GM12878 (cell line): ENCODE results near the gene ADM2. TPM values are rescaled to one million over a fixed set of nuclear protein-coding genes. Genes with fewer than 3 reads are reported as not detected.

ENCODE experiments used
- CBX3 ChIP-seq: fragments of 200-600 bp; sonication (generic); IDR thresholded peaks from 2 replicates; pipeline ENCODE4 v1.6.1; 2016; ENCODE audit warnings: low read depth, borderline replicate concordance
- DPF2 ChIP-seq: fragments of 450-650 bp; IDR thresholded peaks from 2 replicates; pipeline ENCODE4 v1.6.1; 2017; ENCODE audit warnings: mild to moderate bottlenecking
- RAD51 ChIP-seq: fragments of 450-650 bp; IDR thresholded peaks from 2 replicates; pipeline ENCODE4 v1.6.1; 2016; ENCODE audit warnings: moderate library complexity, mild to moderate bottlenecking, inconsistent platforms
- RB1 ChIP-seq: fragments of 450-650 bp; formaldehyde crosslinking; IDR thresholded peaks from 2 replicates; pipeline ENCODE4 v1.6.1; 2017; ENCODE audit warnings: mild to moderate bottlenecking, borderline replicate concordance
- RBBP5 ChIP-seq: fragments of 200-600 bp; sonication (generic); conservative IDR thresholded peaks from 2 replicates; pipeline ENCODE4 v1.6.1; 2016
- STAT1 ChIP-seq: fragments of 450-650 bp; conservative IDR thresholded peaks from 2 replicates; pipeline ENCODE4 v1.6.1; 2014; ENCODE audit warnings: antibody characterized with exemption, mild to moderate bottlenecking
- TCF12 ChIP-seq: IDR thresholded peaks from 2 replicates; pipeline ENCODE4 v1.6.1; 2011; ENCODE audit warnings: low read depth, mild to moderate bottlenecking, low read length
- ZNF384 ChIP-seq: IDR thresholded peaks from 2 replicates; pipeline ENCODE4 v1.6.1; 2012; ENCODE audit warnings: low read depth, mild to moderate bottlenecking, low read length, improper control_type of control experiment, borderline replicate concordance
- polyA plus RNA-seq, 11 experiments: library from polyadenylated mRNA; depleted of rRNA in 4 of 11; unstranded in 6 of 11; stranded (reverse) in 5 of 11; fragments of >200 nt; fragmentation: Nextera tagmentation in 4 of 11; fragmentation: Illumina TruSeq in 1 of 11; extraction: Ambion mirVana in 4 of 11; extraction: Trizol in 1 of 11; gene quantifications; 1 replicate in 1 of 11; 2 replicates in 10 of 11; pipeline versions ENCODE4 v1.2.1 to v1.2.3, GENCODE V29; 2011 to 2016; ENCODE audit warnings: inconsistent platforms in 2 of 11, missing spikeins in 2 of 11, low read depth in 1 of 11
- total RNA-seq, 4 experiments: library from RNA; depleted of rRNA in 3 of 4; stranded (reverse); fragments of >200 nt in 3 of 4; fragmentation: Illumina TruSeq in 1 of 4; extraction: Trizol in 1 of 4; gene quantifications; 2 replicates each; pipeline versions ENCODE4 v1.2.1 to v1.2.3, GENCODE V29; 2013 to 2021
- TF ChIP-seq, protein P1 (sequence below): fragments of 450-650 bp; IDR thresholded peaks from 2 replicates; pipeline ENCODE4 v1.6.1; 2016; ENCODE audit warnings: mild to moderate bottlenecking, moderate library complexity, borderline replicate concordance
- TF ChIP-seq, protein P2 (sequence below): fragments of 450-650 bp; formaldehyde crosslinking; IDR thresholded peaks from 2 replicates; pipeline ENCODE4 v1.4.0; 2022; ENCODE audit warnings: mild to moderate bottlenecking, moderate library complexity
- TF ChIP-seq, protein P3 (sequence below): fragments of 450-650 bp; IDR thresholded peaks from 2 replicates; pipeline ENCODE4 v1.6.1; 2017; ENCODE audit warnings: mild to moderate bottlenecking, moderate library complexity
- TF ChIP-seq, protein P4 (sequence below): IDR thresholded peaks from 2 replicates; pipeline ENCODE4 v1.6.1; 2011; ENCODE audit warnings: borderline replicate concordance, low read depth, mild to moderate bottlenecking, moderate library complexity, mixed read lengths, low read length; ENCODE audit not compliant: insufficient read depth; ENCODE audit errors: extremely low read length
- TF ChIP-seq, protein P5 (sequence below): fragments of 450-650 bp; IDR thresholded peaks from 2 replicates; pipeline ENCODE4 v1.6.1; 2018; ENCODE audit warnings: mild to moderate bottlenecking, low read depth, moderate library complexity; ENCODE audit not compliant: partially characterized antibody

Gene ADM2
- total and polyA plus RNA-seq, 10 of the 15 experiments (the other 5 are each of a cell fraction or from before 2014, with no cell fraction given): 0.02 to 0.33 (median 0.12) TPM; not detected in 2

DNA sequence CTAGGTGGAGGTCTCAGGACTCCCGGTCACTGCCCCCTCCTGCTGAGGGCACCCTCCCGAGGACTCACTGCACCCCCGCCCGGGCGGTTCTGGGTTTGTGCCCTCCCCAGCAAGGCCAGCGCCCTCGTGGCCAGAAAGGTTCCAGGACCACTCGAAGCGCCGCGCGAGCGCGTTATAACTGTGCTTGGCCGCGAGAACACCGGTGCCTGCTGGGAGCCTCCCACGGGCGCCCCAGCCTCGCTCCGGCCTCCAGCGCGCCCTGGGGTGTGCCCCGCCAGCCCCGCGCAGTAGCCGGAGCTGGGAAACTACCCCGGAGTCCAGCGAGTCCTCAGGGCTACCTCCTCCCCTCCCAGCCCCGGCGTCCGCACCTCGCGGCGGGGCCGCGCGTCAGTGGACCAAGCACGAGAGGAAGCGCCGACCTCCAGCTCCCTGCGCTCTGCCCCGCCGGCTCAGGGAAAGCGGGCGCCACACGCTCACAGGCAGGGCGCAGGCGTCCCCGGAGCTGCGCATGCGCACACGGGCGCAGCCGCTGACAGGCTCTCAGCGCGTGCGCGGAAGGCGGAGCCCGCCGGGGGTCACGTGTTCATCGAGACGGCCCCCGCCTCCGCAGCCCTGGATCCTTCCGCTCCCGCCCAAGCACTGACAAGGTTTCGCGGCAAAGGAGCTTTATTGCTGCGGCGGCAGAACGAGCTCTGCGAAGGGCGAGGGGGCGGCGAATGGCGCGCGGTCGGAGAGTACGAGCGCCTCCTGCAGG is 43.9 kb downstream of the ADM2 start, which contains the start of gene SCO2 (continued):
- TF ChIP-seq, protein P1, sequence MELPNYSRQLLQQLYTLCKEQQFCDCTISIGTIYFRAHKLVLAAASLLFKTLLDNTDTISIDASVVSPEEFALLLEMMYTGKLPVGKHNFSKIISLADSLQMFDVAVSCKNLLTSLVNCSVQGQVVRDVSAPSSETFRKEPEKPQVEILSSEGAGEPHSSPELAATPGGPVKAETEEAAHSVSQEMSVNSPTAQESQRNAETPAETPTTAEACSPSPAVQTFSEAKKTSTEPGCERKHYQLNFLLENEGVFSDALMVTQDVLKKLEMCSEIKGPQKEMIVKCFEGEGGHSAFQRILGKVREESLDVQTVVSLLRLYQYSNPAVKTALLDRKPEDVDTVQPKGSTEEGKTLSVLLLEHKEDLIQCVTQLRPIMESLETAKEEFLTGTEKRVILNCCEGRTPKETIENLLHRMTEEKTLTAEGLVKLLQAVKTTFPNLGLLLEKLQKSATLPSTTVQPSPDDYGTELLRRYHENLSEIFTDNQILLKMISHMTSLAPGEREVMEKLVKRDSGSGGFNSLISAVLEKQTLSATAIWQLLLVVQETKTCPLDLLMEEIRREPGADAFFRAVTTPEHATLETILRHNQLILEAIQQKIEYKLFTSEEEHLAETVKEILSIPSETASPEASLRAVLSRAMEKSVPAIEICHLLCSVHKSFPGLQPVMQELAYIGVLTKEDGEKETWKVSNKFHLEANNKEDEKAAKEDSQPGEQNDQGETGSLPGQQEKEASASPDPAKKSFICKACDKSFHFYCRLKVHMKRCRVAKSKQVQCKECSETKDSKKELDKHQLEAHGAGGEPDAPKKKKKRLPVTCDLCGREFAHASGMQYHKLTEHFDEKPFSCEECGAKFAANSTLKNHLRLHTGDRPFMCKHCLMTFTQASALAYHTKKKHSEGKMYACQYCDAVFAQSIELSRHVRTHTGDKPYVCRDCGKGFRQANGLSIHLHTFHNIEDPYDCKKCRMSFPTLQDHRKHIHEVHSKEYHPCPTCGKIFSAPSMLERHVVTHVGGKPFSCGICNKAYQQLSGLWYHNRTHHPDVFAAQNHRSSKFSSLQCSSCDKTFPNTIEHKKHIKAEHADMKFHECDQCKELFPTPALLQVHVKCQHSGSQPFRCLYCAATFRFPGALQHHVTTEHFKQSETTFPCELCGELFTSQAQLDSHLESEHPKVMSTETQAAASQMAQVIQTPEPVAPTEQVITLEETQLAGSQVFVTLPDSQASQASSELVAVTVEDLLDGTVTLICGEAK: no peak
- TF ChIP-seq TCF12: no peak
- TF ChIP-seq DPF2: no peak; the same call in 1 of the 2 replicates
- peak; percentile 78; the same call in 1 of the 2 replicates for TF ChIP-seq RB1
- no peak for TF ChIP-seq CBX3
- peak; percentile 95 for TF ChIP-seq RAD51
- TF ChIP-seq, protein P2, sequence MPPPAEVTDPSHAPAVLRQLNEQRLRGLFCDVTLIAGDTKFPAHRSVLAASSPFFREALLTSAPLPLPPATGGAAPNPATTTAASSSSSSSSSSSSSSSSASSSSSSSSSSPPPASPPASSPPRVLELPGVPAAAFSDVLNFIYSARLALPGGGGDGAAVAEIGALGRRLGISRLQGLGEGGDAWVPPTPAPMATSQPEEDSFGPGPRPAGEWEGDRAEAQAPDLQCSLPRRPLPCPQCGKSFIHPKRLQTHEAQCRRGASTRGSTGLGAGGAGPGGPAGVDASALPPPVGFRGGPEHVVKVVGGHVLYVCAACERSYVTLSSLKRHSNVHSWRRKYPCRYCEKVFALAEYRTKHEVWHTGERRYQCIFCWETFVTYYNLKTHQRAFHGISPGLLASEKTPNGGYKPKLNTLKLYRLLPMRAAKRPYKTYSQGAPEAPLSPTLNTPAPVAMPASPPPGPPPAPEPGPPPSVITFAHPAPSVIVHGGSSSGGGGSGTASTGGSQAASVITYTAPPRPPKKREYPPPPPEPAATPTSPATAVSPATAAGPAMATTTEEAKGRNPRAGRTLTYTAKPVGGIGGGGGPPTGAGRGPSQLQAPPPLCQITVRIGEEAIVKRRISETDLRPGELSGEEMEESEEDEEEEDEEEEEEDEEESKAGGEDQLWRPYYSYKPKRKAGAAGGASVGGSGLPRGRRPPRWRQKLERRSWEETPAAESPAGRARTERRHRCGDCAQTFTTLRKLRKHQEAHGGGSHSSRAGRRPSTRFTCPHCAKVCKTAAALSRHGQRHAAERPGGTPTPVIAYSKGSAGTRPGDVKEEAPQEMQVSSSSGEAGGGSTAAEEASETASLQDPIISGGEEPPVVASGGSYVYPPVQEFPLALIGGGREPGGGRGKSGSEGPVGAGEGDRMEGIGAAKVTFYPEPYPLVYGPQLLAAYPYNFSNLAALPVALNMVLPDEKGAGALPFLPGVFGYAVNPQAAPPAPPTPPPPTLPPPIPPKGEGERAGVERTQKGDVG (CRISPR knock-in tag): no peak
- TF ChIP-seq, protein P3, sequence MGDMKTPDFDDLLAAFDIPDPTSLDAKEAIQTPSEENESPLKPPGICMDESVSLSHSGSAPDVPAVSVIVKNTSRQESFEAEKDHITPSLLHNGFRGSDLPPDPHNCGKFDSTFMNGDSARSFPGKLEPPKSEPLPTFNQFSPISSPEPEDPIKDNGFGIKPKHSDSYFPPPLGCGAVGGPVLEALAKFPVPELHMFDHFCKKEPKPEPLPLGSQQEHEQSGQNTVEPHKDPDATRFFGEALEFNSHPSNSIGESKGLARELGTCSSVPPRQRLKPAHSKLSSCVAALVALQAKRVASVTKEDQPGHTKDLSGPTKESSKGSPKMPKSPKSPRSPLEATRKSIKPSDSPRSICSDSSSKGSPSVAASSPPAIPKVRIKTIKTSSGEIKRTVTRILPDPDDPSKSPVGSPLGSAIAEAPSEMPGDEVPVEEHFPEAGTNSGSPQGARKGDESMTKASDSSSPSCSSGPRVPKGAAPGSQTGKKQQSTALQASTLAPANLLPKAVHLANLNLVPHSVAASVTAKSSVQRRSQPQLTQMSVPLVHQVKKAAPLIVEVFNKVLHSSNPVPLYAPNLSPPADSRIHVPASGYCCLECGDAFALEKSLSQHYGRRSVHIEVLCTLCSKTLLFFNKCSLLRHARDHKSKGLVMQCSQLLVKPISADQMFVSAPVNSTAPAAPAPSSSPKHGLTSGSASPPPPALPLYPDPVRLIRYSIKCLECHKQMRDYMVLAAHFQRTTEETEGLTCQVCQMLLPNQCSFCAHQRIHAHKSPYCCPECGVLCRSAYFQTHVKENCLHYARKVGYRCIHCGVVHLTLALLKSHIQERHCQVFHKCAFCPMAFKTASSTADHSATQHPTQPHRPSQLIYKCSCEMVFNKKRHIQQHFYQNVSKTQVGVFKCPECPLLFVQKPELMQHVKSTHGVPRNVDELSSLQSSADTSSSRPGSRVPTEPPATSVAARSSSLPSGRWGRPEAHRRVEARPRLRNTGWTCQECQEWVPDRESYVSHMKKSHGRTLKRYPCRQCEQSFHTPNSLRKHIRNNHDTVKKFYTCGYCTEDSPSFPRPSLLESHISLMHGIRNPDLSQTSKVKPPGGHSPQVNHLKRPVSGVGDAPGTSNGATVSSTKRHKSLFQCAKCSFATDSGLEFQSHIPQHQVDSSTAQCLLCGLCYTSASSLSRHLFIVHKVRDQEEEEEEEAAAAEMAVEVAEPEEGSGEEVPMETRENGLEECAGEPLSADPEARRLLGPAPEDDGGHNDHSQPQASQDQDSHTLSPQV: no peak
- TF ChIP-seq, protein P4, sequence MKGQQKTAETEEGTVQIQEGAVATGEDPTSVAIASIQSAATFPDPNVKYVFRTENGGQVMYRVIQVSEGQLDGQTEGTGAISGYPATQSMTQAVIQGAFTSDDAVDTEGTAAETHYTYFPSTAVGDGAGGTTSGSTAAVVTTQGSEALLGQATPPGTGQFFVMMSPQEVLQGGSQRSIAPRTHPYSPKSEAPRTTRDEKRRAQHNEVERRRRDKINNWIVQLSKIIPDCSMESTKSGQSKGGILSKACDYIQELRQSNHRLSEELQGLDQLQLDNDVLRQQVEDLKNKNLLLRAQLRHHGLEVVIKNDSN: no peak
- TF ChIP-seq, protein P5, sequence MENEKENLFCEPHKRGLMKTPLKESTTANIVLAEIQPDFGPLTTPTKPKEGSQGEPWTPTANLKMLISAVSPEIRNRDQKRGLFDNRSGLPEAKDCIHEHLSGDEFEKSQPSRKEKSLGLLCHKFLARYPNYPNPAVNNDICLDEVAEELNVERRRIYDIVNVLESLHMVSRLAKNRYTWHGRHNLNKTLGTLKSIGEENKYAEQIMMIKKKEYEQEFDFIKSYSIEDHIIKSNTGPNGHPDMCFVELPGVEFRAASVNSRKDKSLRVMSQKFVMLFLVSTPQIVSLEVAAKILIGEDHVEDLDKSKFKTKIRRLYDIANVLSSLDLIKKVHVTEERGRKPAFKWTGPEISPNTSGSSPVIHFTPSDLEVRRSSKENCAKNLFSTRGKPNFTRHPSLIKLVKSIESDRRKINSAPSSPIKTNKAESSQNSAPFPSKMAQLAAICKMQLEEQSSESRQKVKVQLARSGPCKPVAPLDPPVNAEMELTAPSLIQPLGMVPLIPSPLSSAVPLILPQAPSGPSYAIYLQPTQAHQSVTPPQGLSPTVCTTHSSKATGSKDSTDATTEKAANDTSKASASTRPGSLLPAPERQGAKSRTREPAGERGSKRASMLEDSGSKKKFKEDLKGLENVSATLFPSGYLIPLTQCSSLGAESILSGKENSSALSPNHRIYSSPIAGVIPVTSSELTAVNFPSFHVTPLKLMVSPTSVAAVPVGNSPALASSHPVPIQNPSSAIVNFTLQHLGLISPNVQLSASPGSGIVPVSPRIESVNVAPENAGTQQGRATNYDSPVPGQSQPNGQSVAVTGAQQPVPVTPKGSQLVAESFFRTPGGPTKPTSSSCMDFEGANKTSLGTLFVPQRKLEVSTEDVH: no peak
- TF ChIP-seq ZNF384: no peak
- no peak for TF ChIP-seq RBBP5
- TF ChIP-seq STAT1: no peak; the same call in 1 of the 2 replicates
